Central memory CD8-positive, alpha-beta T cell (primary cell): ENCODE data around the gene EXD1.
"Not testable (repeated sequence)": the region's sequence is repeated elsewhere in the genome, so short reads cannot be mapped to it uniquely, and the experiment has no call there.

ENCODE experiments used
- ATAC-seq: fragments of 150-1000 bp; cut with Tn5 transposase; replicated peaks from 2 replicates; pipeline ENCODE4 v1.10.0; 2022; ENCODE audit warnings: mild to moderate bottlenecking, moderate FRiP score, moderate number of reproducible peaks; ENCODE audit not compliant: poor library complexity, severe bottlenecking; ENCODE audit errors: extremely low read depth
- DNase-seq, 2 donors: peaks; one replicate each; pipeline ENCODE4 v3.0.0; 2021; ENCODE audit warnings: low spot score in 2 of 2
- H3K27ac Mint-ChIP-seq: one replicate; pipeline ENCODE4 v1.8.0; 2022; ENCODE audit warnings: low read depth, mild to moderate bottlenecking, moderate library complexity, mixed read lengths
- H3K27me3 Mint-ChIP-seq: one replicate; pipeline ENCODE4 v1.8.0; 2022; ENCODE audit warnings: mixed read lengths
- H3K36me3 Mint-ChIP-seq: one replicate; pipeline ENCODE4 v1.8.0; 2022; ENCODE audit warnings: mild to moderate bottlenecking, moderate library complexity, mixed read lengths; ENCODE audit not compliant: insufficient read depth
- H3K4me1 Mint-ChIP-seq: one replicate; pipeline ENCODE4 v1.8.0; 2022; ENCODE audit warnings: mixed read lengths
- H3K4me3 Mint-ChIP-seq: one replicate; pipeline ENCODE4 v1.8.0; 2022; ENCODE audit warnings: mild to moderate bottlenecking, moderate library complexity, mixed read lengths
- H3K9me3 Mint-ChIP-seq: one replicate; pipeline ENCODE4 v1.8.0; 2022; ENCODE audit warnings: mixed read lengths

The EXD1 gene

GRCh38 chr15:41230650-41231421, at the start of gene EXD1, which contains the start of gene CHP1:
Gene EXD1, minus strand, starts transcription at chr15:41230757. Its CDS starts 4,182 bp downstream, at chr15:41226575.
Gene CHP1, plus strand, starts transcription at chr15:41231268. Its CDS starts 115 bp downstream, at chr15:41231383.
- peak within 1 kb of the TSS; percentile 89 for H3K4me3 Mint-ChIP-seq
- ATAC-seq, result peak; percentile 97
- peaks cover 21% of the 10 kb centered on the region for H3K4me1 Mint-ChIP-seq
- H3K36me3 Mint-ChIP-seq, result peaks cover 16% of the 10 kb centered on the region
- peak; percentile 89 to 91 for DNase-seq
- peak within 1 kb of the TSS; percentile 88 for H3K27ac Mint-ChIP-seq
- no peaks in the 10 kb centered on the region for H3K9me3 Mint-ChIP-seq
- no peaks in the 10 kb centered on the region for H3K27me3 Mint-ChIP-seq

GRCh38 chr15:41279535-41280283, 49.2 kb upstream of the EXD1 start:
- Mint-ChIP-seq H3K4me1 (peaks cover 21% of the 10 kb centered on the region), H3K27ac (no peak overlapping the region)

GRCh38 chr15:41278319-41278718, 47.8 kb upstream of the EXD1 start:
- H3K27ac Mint-ChIP-seq, result no peak overlapping the region
- no peak for DNase-seq
- H3K36me3 Mint-ChIP-seq, result peaks cover 17% of the 10 kb centered on the region
- H3K4me3 Mint-ChIP-seq, result no peak overlapping the region
- peaks cover 10% of the 10 kb centered on the region for H3K4me1 Mint-ChIP-seq
- no peak for ATAC-seq
- H3K9me3 Mint-ChIP-seq, result no peaks in the 10 kb centered on the region
- no peaks in the 10 kb centered on the region for H3K27me3 Mint-ChIP-seq

More at GRCh38 chr15:41279535-41280283, 49.2 kb upstream of the EXD1 start:
- H3K36me3 Mint-ChIP-seq, result peaks cover 27% of the 10 kb centered on the region
- H3K27me3 Mint-ChIP-seq, result no peaks in the 10 kb centered on the region
- no peak for ATAC-seq
- no peak overlapping the region for H3K4me3 Mint-ChIP-seq
- no peak for DNase-seq
- no peaks in the 10 kb centered on the region for H3K9me3 Mint-ChIP-seq

GRCh38 chr15:41276831-41277230, 46.3 kb upstream of the EXD1 start:
- DNase-seq, result no peak
- H3K4me1 Mint-ChIP-seq, result no peaks in the 10 kb centered on the region
- ATAC-seq, result no peak
- H3K4me3 Mint-ChIP-seq, result no peak overlapping the region
- H3K36me3 Mint-ChIP-seq, result peaks cover 12% of the 10 kb centered on the region
- H3K27me3 Mint-ChIP-seq, result no peaks in the 10 kb centered on the region
- no peaks in the 10 kb centered on the region for H3K9me3 Mint-ChIP-seq
- no peak overlapping the region for H3K27ac Mint-ChIP-seq

GRCh38 chr15:41269887-41270286, 39.3 kb upstream of the EXD1 start:
- no peak overlapping the region for H3K27ac Mint-ChIP-seq
- peaks cover 15% of the 10 kb centered on the region for H3K36me3 Mint-ChIP-seq
- DNase-seq (no peak), ATAC-seq (no peak)
- H3K27me3 Mint-ChIP-seq, result no peaks in the 10 kb centered on the region
- H3K4me1 Mint-ChIP-seq, result no peaks in the 10 kb centered on the region
- H3K4me3 Mint-ChIP-seq, result no peak overlapping the region
- H3K9me3 Mint-ChIP-seq, result no peaks in the 10 kb centered on the region

GRCh38 chr15:41263891-41264351, 33.4 kb upstream of the EXD1 start:
- Mint-ChIP-seq H3K4me3 (no peak overlapping the region), H3K27me3 (no peaks in the 10 kb centered on the region), H3K36me3 (peaks cover 19% of the 10 kb centered on the region), H3K9me3 (no peaks in the 10 kb centered on the region), H3K27ac (no peak overlapping the region), H3K4me1 (peaks cover 6% of the 10 kb centered on the region)
- DNase-seq, result no peak
- no peak for ATAC-seq

GRCh38 chr15:41262571-41262970, 32.0 kb upstream of the EXD1 start:
- no peaks in the 10 kb centered on the region for H3K9me3 Mint-ChIP-seq
- H3K27me3 Mint-ChIP-seq, result no peaks in the 10 kb centered on the region
- H3K4me3 Mint-ChIP-seq, result no peak overlapping the region
- DNase-seq (no peak), ATAC-seq (no peak)
- H3K27ac Mint-ChIP-seq, result no peak overlapping the region
- H3K4me1 Mint-ChIP-seq, result peaks cover 9% of the 10 kb centered on the region
- H3K36me3 Mint-ChIP-seq, result peaks cover 15% of the 10 kb centered on the region

GRCh38 chr15:41260924-41261323, 30.4 kb upstream of the EXD1 start:
- H3K9me3 Mint-ChIP-seq, ATAC-seq, H3K4me1 Mint-ChIP-seq, H3K27me3 Mint-ChIP-seq, H3K4me3 Mint-ChIP-seq, DNase-seq, H3K27ac Mint-ChIP-seq: not testable (repeated sequence)
- H3K36me3 Mint-ChIP-seq, result peaks cover 18% of the 10 kb centered on the region

- no peak for DNase-seq
- ATAC-seq, result no peak
- peaks cover 9% of the 10 kb centered on the region for H3K4me1 Mint-ChIP-seq
- H3K27ac Mint-ChIP-seq, result no peak overlapping the region
- H3K27me3 Mint-ChIP-seq, result no peaks in the 10 kb centered on the region
- no peak overlapping the region for H3K4me3 Mint-ChIP-seq
- no peaks in the 10 kb centered on the region for H3K9me3 Mint-ChIP-seq
- H3K36me3 Mint-ChIP-seq, result peaks cover 19% of the 10 kb centered on the region
These were observed 29.1 kb upstream of the EXD1 start for GRCh38 chr15:41259546-41260189.

GRCh38 chr15:41258750-41259471, 28.4 kb upstream of the EXD1 start:
- ATAC-seq (no peak), DNase-seq (no peak)
- Mint-ChIP-seq H3K27me3 (no peaks in the 10 kb centered on the region), H3K4me3 (no peak overlapping the region), H3K27ac (peak overlapping the region; percentile 75), H3K36me3 (peaks cover 18% of the 10 kb centered on the region), H3K4me1 (peaks cover 9% of the 10 kb centered on the region), H3K9me3 (no peaks in the 10 kb centered on the region)

- peaks cover 9% of the 10 kb centered on the region for H3K4me1 Mint-ChIP-seq
- DNase-seq (no peak), ATAC-seq (no peak)
- H3K27ac Mint-ChIP-seq, result no peak overlapping the region
- no peaks in the 10 kb centered on the region for H3K9me3 Mint-ChIP-seq
- H3K36me3 Mint-ChIP-seq, result peaks cover 21% of the 10 kb centered on the region
- no peak overlapping the region for H3K4me3 Mint-ChIP-seq
- no peaks in the 10 kb centered on the region for H3K27me3 Mint-ChIP-seq
These were observed 26.1 kb upstream of the EXD1 start for GRCh38 chr15:41256577-41257038.

- ATAC-seq (no peak), DNase-seq (no peak)
- Mint-ChIP-seq H3K4me3 (no peak overlapping the region), H3K27me3 (no peaks in the 10 kb centered on the region), H3K9me3 (no peaks in the 10 kb centered on the region), H3K36me3 (peaks cover 21% of the 10 kb centered on the region), H3K4me1 (peaks cover 9% of the 10 kb centered on the region), H3K27ac (no peak overlapping the region)
These were observed 25.5 kb upstream of the EXD1 start for GRCh38 chr15:41256103-41256502.
